GM10266 (cell line): ENCODE data around the gene CFAP54.

ENCODE experiments used
- DNase-seq: peaks from one replicate; pipeline ENCODE4 v3.0.0; 2012; ENCODE audit errors: extremely low spot score
- TF ChIP-seq, protein P1 (sequence below): IDR thresholded peaks from 2 replicates; pipeline ENCODE4 v1.5.1; 2012; ENCODE audit warnings: mild to moderate bottlenecking, low read depth; ENCODE audit not compliant: control insufficient read depth, insufficient read depth; ENCODE audit errors: missing control alignments

Gene CFAP54

DNA sequence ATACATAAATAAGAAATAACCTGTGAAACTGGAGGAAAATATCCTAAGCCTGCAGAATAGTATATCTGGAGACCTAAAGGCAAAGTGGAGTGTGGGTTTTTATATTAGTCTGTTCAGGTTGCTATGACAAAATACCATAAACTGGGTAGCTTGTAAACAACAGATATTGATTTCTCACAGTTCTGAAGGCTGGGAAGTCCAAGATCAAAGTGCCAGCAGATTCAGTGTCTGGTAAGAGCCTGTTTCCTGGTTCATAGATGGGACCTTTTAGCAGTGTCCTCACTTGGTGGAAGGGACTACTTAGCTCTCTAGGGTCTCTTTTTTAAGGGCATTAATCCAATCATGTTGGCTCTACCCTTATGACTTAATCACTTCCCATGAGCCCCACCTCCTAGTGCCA lies 392.2 kb downstream of the CFAP54 start:
- TF ChIP-seq, protein P1, sequence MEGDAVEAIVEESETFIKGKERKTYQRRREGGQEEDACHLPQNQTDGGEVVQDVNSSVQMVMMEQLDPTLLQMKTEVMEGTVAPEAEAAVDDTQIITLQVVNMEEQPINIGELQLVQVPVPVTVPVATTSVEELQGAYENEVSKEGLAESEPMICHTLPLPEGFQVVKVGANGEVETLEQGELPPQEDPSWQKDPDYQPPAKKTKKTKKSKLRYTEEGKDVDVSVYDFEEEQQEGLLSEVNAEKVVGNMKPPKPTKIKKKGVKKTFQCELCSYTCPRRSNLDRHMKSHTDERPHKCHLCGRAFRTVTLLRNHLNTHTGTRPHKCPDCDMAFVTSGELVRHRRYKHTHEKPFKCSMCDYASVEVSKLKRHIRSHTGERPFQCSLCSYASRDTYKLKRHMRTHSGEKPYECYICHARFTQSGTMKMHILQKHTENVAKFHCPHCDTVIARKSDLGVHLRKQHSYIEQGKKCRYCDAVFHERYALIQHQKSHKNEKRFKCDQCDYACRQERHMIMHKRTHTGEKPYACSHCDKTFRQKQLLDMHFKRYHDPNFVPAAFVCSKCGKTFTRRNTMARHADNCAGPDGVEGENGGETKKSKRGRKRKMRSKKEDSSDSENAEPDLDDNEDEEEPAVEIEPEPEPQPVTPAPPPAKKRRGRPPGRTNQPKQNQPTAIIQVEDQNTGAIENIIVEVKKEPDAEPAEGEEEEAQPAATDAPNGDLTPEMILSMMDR, result no peak
- DNase-seq, result no peak

DNA sequence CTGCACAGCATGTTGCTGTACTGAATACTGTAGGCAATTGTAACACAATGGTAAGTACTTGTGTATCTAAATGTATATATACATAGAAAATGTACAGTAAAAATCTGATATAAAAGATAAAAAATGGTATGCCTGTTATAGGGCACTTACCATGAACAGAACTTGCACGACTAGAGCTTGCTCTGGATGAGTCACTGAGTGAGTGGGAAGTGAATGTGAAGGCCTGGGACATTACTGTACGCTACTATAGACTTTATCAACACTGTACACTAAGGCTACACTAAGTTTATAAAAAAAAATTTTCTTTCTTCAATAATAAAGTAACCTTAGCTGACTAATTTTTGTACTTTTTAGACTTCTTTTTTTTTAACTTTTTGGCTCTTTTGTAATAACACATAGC lies 393.5 kb downstream of the CFAP54 start:
- DNase-seq, result no peak

DNA sequence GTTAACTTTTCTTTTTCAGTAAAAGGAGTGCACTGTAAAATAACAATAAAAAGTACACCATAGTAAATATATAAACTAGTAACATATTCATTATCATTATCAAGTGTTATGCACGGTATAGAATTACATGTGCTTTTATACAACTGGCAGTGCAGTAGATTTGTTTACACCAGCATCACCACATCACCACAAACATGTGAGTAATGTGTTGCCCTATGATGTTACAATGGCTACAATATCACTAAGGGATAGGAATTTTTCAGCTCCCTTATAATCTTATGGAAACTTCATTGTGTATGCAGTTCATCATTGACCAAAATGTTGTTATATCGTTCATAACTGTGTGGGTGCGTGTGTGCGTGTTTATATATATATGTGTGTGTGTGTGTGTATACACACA lies 394.2 kb downstream of the CFAP54 start:
- TF ChIP-seq, protein P1, result no peak
- no peak for DNase-seq

More for the DNA sequence above, 393.5 kb downstream of the CFAP54 start:
- TF ChIP-seq, protein P1, result no peak

DNA sequence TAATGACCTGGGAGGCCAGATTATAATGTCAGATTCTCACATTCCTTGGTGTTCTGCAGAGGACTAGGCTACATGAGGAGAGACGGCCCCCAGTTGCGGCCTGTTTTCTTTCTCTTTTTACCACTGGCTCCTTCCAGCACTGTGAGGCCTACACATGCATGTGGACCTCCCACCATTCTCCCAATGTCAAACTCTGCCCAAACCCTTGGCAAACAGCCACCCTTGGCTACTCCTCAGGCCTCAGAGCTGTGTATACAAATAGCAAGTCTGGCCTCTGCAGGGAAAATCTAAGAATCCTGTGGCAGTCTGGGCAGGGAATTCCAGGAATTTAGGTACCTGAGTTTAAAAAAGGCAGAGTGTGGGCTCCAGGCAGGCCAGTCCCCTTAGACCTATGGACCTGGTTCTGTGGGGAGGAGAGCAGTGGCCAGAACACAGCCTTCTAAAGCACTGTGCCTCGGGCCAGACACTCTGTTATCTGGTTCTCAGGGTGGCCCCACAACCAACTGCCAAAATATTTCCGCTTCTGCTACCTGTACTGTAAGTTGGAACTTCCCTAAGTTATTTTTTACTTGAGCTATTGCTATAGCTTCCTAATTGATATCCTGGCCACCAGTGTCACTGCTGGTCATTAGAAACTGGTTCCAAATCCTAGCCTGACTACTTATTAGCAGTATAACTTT lies 397.8 kb downstream of the CFAP54 start:
- no peak for DNase-seq
- TF ChIP-seq, protein P1, result no peak

DNA sequence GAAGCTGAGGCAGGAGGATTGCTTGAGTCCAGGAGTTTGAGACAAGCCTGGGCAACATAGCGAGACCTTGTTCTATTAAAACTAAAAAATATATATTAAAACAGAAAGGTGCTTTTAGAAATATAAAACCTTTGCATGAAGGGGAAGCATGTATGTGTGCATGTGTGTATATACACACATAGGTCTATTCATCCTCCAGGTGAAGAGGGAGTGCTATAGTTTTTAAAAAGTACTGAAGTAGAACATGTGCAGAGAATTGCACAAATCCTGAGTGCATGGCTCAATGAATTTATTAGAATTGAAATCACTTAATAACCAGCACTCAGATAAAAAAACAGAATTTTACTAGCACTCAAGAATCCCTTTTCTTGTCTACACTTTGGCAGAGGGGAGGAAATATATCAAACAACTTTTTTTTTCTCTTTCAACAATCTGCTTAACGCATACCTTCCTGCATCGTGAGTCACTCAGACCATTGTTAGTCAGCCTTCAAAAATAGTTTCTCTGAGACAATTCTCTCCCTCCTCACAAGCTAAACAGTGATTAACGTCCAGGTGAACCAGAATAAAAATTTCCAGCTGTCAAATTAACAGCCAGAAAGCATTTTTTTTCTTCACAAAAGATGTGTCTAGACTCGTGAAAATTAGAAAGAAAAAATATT lies 400.0 kb downstream of the CFAP54 start:
- TF ChIP-seq, protein P1, result no peak
- DNase-seq, result no peak

DNA sequence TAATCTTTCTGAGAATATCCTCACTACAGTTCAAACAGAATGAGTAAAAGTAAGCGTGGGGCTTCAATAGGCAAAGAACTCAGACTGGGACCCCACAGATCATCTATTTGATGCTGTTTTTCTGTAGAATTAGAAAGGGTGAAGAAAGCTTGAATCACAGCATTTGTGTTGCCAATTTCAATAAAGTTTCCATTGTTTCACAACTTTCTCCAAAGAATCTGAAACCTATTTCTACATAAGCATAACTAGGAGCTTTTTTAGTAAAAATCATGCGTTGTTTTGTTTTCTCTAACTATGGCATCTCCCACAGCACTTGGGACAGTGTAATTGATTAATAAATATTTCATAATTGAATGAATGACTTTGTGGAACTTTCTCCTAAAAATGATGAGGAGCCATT lies 401.0 kb downstream of the CFAP54 start:
- no peak for DNase-seq
- TF ChIP-seq, protein P1, result no peak

DNA sequence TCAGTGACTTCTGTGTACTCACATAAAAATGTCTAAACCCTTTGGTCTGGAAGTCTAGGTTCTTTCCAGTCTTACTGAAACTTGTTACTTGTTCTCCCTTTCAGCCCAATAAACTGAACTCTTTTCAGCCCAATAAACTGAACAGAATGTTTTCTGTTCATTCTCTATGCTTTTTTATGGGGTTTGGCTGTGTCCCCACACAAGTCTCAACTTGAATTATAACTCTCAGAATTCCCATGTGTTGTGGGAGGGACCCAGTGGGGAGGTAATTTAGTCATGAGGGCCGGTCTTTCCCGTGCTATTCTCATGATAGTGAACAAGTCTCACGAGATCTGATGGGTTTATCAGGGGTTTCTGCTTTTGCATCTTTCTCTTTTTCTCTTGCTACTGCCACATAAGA lies 402.7 kb downstream of the CFAP54 start:
- no peak for DNase-seq
- TF ChIP-seq, protein P1, result no peak
